Cerebellar nuclear complex (tissue), 1 donor: ENCODE results near the gene CABP4.

Source experiments
- DNase-seq, 2 experiments: peaks; one replicate each; lab custom pipeline; 2025; lab: John Stamatoyannopoulos, UW

Gene CABP4

DNA sequence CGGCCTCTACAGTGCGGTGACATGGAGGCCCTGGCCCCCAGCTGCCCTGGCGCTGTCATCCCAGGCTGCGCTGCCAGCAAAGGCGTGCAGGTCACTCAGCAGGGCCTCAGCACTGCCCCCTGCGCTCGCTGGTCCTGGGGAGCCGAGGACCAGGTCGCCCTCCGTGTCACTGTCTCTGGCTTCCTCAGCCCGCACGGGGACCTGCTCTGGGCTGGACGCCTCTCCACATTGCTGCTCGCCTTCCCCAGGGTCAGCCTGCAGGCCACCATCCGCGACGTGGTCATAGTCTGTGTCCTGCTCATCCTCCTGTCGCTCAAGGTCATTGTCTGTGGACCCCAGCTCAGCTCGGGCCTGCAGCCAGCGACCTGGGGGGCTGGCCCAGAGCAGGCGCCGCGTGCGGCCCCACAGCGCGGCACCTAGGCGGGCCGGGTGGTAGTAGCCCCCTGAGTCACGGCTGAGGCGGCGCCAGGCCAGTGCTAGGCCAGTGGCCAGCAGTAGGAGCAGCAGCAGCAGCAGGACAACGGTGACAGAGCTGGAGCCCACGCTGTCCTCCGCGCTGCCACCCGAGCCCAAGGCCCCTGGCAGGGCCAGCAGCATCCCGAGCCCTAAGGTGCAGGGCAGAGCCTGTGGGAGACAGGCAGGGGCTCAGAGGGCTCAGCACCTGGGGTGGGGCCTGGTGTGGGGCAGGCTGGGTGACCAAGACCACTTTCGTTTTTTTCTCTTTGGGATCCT, 19.3 kb upstream of the CABP4 start:
- DNase-seq = no peak

DNA sequence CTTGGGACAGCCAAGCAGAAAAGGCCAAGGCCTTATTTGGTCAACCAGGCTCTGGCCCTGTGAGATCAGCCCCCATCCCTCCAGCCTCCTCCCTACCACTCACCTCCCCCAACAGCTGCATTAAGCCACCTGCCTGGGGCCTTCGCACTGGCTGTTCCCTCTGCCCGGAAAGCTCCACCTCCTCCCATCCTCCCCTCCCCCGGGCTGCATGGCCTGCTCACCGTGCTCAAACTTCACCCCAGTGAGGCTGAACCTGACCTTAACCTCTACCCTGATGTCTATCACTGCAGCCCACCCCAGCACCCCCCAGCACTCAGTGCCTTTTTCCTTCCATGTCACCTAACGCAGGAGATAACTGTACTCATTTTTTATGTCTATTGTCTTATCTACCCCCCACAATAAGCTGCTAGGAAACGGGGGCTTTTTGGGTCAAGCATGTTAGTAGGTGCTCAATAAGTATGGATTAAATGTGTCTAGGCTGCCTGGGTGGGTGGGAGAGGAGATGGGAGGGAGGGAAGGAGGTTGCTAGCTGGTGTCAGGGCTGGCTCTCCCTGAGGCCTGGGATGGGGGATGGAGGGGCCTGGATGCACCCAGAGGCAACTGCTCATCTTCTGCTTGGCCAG, 18.6 kb upstream of the CABP4 start:
- no peak for DNase-seq

DNA sequence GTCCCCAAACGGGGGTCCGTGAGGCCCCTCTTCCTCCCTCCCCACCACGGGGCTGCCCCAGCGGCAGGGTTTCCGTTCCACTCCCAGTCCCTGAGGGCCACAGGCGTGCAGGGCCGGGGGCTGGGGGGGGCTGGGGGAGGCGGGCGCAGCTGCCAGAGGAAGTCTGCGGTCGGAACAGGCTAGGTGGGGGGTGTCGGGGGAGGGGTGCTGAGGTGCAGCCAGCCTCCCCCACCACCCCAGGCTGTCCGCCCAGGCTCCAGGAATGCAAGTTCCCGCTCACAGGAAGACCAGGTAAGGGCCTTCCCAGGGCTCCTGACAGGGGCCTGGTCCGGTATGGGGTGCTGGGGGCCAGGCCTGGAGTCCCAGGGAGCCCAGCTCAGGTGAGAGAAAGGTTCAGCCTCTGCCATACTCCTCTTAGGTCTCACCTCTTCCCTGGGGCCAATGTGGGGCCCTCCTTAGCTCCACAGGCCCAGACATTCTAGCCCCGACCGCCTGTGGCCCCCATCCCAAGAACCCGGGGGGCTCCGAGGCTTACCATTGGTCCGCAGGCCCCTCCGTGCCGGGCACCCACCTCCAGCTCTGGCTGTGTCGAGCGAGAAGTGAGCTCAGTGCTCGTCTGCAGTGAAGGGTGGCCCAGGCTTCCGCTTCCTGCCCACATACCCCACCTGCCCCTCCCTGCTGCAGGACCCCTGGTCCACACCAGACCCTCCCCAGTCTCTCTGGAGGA, 17.9 kb upstream of the CABP4 start, which contains the start of gene PTPRCAP:
PTPRCAP (minus strand) TSS at position 601 of the 727 bp plus-strand sequence; CDS start at position 538, 63 bp downstream.
- no peak for DNase-seq

DNA sequence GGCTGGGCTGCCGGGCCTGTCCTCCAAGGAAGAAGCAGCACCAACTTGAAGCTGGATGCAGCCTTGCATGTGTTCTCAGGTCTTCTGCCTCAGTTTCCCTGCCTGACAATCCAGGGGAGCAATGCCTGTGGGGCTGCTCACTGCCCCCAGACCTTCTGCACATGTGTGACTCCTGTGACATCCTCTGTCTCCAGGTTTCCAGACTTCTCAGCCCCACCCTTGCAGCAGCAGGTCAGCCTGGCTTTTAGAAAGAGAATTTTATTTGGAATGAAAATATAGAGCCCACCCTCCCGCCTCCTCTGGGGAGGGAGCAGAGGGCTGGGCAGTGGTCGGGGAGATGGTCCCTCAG, 17.4 kb upstream of the CABP4 start:
- no peak for DNase-seq

DNA sequence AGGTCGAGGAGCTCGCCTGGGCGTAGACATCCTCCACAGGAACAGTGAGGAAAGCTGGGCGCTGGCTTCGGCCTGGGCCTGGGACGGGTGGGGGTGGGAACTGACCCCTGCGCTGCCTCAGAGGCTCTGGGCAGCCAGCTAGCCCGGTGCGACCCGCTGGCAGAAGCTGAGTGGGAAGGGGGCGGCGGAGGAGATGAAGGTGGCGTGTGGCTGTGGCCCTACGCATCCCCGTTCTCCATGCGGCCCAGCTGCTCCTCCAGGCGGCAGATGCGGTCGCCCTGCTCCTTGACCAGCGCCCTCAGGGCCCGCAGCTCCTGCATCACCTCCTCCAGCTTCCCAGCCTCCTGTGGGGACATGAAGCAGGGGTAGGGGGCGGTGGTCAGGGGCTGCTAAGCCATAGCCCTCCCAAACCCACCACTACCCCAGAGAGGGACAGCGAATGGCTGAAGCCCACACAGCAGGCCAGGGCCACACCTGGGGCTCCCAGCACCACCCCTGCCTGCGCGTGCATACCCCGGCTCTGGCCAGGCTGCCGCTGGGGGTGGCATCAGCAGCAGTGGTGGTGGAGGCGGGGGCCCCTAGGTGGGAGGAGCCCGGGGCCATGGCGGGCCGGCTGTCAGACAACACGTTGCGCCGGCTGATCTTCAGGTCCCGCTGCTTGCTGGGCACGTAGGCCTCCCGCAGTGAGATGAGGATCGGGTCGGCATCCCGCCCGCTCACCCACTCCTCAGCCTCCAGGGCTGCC, 16.8 kb upstream of the CABP4 start:
- no peak for DNase-seq

DNA sequence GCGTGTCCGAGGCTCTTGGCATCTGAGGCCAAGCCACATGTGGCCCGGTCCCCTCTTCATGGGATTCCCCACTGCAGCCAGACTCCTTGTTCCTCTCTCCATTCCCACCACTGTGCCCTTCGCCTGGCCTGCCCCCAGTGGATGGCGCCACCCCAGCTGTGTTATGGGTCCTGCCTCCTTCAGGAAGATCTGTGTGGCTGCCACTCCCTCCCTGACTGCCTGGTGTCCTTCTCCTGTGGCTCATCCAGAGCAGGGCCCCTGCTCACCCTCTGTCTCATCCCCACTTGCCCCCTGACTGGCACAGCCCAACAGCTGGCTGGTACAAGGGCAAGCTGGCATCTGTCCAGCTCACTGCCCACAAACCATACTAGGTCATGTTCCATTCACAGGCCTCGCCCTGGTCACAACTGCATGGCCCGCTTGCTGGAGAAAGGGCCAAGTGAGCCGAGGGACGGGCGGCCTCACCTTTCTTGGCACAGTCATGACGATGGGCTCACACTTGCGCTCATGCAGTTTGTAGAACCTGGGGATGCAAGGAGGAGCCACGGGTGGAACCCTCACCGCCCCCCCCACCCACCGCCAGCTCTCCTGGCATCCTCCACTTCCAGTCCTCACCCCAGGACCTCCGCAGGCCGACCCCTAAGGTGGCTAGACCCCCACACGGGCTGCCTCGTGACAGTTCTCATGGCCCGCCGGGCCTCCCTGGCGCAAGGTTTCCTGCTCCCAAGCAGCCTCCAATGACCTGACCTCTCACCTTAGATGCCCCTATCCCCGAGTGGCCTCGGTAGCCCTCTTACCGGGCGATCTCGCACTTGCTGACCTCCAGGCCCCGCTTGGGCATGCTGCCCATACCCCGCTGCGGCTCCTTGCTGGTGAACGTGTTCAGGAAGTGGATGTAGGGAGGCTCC, 15.6 kb upstream of the CABP4 start:
- DNase-seq = no peak

DNA sequence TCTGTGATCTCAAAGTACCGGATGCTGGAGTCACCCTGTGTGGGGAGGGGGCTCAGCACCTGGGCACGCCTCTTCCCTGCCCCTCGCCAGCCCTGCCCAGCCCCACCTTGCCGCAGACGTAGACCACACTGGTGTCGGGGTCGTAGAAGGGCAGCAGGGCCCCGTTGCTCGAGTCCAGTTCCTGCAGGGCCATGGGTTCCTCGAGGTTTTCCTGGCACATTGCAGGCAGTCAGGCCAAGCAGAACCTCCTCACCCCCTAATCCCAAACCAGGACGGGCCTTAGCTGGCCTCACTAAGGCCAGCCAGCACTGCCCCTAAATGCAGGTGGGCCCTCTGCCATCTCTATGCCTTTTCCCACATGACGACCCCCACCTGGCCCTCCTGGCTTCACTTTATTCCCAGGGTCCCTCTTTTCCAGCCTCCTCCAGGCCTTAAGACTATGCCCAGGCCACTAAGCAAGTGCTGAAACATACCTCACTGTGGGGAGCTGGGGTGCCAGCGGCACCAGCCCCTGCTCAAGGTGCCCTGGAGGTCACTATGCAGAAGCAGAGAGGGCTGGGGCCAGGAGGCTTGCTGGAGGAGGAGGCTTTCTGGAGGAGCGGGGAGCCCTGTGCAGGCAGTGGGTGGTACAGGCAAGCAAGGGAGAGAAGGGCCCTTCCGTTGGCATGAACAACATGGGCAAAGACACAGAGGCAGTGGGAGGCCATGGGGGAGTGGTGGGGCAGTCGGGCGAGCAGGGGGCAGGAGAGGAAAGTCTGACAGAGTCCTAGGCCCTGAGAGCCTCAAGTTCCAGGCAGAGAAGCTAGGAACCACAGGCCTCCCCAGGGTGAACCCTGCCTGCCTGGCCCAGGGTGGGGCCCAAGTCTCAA, 14.7 kb upstream of the CABP4 start:
- DNase-seq = no peak

DNA sequence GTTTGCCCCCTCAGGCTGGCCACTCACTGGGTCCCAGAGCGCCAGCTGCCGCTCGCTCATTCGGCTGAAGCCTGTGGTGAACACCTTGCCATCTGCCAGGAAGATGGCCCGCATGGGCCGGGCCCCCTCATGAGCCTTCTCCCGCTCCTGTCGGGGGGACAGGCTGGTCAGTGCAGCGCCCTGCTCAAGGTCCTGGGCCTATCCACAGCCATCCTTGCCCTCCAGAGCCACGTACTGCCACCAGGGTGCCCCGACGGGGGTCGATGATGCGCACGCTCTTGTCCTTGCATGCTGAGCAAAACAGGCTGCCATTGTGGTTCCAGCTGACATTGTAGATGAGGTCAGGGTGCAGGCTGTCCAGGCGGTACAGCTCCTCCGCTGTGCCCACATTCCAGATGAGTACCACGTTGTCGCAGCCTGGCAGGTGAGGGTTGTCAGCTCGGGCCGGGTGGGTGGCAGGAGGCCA, 14.0 kb upstream of the CABP4 start:
- DNase-seq = no peak

DNA sequence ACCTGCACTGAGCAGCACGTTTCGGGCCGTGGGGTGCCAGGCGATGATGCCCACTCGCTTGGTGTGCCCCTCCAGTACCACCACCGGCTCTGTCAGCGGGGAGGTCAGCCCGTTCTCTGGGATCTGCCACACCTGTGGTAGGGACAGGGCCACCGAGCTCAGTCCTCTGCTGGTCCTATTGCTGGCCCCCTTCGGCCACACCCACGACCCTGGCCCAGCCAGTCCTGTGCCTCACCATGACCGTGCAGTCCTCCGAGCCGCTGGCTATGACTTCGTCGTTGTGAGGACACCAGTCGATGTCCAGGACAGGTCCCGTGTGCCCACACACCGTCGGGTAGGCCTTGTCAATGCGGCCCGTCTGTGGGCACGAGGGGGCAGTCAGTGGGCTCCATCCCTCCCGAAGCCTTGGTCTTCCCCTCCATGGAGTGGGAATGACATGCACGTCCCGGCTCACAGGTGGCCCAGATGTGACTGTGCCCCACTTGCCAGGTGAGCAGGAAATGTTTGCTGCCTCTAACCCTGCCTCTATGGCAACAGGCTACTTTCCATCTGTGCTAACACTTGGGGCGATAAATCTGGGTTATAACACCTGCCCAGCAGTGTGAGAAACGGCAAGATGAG, 13.3 kb upstream of the CABP4 start:
- no peak for DNase-seq

DNA sequence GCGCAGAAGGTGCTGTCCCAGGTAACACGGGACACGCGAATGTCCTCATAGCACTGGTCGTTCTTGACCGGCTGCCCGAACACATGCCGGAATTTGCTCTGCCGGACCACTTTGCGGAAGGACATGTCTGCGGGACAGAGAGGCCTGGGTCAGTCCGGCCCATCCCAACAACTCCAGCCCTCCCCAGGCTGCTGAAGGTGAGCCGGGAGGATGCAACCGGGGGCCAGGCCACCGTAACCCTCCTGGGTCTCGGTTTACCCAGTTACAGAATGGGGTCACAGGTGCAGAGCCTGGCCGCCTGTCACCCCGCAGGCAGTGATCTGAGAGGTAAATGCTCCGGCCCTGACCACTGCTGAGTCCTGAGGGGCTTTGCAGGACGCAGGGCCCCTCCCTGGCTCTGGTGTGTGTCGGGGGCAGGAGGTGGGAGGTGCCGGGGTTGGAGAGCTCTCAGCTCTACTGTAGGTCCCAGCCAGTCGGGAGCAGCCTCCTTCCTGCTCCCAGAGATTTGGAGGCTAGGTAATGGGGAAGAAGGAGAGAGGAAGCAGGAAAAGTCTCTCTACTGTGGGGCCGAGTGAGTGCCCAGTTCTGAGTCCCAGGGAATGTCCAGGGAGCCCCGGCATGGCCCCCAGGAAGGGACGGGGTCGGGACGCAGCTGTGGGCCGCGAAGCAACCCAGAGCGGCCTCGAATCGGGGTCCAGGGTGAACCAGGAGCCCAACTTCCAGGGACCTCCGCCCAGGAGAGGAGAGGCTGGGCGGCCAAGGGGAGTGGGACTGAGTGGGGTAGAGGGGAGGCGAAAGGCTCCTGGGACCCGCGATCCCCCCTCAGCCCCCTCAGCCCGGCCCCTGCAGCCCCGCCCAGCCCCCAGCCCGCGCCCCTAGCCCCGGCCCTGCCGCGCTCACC, 12.4 kb upstream of the CABP4 start:
- no peak for DNase-seq

DNA sequence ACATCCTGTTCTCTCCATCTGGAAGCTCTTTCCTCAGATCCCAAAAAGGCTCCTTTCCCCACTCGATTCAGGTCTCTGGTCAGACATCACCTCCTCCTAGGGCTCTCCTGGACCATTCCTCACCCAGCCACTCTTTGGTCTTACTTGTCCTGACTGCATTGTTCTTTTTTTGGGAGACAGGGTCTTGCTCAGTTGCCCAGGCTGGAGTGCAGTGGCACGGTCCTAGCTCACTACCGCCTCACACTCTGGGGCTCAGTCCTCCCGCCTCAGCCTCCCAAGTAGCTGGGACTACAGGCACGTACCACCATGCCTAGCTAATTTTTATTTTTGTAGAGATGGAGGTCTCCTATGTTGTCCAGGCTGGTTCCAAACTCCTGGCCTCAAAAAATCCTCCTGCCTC, 9.6 kb upstream of the CABP4 start:
- no peak for DNase-seq

DNA sequence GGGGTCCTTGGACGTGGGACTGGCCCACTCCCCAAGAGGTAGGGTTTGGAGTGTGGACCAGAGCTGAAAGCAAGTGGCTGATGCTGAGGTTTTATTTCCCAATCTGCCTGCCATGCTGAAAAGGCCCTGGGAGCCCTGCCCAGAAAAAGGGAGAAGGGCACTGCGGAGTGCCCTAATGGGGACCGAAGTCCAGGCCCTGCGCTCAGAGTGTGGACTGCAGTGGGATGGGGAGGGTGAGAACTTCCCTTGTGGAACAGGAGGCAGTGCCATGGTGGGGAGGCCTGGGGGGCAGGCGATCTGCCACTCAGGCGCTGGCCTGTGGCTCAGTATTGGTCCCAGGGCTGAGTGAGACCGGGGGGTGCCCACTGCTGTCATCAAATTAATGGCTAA, 6.9 kb upstream of the CABP4 start:
- no peak for DNase-seq

DNA sequence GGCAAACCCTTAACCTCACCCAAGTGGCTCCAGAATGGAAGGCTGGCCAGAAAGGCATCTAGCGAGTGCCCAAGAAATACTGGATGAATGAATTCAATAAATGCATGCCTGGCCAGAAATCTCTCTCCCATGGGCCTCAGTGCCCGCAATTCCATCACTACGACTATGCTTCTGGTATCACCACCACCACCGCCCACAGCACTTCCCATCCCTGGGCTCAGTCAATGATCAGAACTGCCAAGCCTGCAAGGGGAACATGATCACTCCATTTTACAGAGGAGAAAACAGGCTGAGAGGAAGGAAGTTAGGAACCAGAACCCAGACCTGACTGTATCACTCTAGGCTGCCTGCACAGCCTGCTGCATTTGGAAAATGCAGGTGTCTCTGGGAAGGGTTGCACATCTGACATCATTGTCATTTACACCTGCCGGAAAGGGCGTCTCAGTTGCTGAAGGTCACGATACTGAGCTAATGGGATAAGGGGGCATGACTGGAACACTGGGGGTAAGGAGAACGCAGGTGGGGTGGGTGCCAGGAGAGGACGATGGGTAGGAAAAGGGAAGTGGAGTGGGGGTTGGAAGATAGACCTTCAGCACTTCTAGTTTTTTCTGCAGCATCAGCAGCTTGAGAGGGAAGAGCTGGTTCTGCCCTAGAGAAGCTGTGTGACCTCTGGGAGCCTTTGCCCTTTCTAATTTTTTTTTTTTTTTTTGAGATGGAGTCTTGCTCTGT, 5.9 kb upstream of the CABP4 start:
- DNase-seq = no peak

DNA sequence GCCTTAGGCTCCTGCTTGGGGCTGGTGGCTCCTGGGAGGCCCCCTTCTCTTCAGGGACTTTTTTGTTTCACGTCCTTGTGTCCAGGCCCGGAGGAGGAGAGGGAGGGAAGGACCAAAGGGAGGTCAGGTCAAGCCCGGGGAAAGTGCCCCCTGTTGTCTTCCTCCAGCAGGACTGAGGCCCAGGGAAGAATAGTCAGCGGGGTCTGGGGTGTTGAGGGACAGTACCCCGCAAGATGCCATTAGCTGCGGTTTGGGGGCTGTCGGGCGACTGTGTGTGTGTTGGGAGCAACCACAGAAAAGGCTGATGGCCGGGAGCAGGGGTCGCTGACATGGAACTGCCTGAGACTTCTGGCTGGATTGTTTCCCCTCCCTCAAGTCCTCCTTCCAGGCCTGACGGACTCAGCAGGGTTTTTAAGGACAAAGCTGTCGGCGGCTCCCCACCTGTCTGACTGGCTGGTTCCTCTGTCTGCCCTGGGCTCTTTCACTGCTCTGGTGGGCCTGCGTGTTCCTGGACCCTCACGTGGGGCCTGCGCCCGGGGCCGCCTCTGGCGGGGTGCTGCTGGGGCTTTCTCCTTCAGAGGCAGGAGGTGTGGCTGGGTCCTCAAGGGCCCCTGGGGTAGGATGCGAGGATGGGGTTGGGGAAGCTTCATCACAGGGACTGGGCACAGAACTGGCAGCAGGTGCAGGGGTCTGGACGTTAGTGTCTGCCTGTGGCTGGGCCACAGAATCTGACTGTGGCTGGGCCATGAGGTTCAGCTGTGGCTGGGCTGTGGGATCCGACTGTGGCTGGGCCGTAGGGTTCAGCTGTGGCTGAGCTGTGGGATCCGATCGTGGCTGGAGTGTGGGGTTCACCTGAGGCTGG, 4.1 kb upstream of the CABP4 start:
- no peak for DNase-seq

DNA sequence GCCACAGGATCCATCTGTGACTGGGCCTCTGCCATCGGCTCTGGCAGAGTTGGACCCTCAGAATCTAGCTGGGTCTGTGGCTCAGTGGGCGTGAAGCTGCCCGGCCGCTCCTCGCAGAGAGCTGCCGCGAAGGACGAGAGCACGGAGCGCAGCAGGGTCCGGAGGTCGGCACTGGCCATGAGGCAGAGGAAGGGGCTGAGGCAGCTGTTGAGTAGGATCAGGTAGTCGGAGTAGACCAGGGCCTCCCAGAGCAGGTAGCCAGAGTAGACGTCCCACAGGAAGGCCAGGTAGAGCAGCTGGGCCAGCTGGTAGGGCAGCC, 3.5 kb upstream of the CABP4 start:
- no peak for DNase-seq

DNA sequence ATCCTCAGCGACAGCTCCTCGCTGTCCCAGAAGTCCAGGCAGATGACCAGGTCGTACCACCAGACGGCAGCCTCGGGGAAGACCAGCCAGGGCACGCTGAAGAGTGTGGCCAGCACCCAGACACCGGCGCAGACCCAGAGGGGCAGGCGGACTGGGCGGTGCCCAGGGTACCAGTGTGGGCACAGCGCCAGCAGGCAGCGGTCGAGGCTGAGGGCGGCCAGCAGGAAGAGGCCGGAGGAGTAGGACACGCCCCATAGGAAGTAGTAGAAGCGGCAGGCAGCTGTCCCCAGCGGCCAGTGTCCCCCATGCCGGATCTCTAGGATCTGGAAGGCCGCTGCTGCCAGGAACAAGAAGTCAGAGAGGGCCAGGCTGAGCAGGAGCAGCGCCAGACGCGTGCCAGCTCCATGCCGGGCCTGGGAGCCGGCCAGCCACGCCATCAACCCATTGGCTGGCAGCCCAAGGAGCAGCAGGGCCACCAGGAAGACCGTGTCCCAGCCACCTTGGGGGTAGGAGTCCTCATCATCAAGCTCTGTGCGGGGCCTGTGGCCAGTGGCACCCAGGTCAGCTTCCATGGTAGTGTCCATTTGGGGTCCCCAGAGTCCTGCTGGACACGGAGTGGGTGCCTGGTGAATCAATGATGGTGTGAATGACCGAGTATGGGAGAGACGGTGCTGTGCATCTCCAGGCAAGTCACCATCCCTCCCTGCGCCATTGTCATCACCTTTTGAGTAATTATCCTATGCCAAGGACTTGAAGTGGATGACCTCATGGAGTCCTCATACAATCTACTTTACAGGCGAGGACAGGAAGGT, 2.8 kb upstream of the CABP4 start, which contains the start of gene GPR152:
GPR152 (minus strand) TSS at position 589 of the 812 bp plus-strand sequence; CDS start at position 584, 5 bp downstream.
- DNase-seq = no peak
